Hepatocyte (in vitro differentiated cells): ENCODE results near the gene LLGL1.

Experiments used
- CTCF ChIP-seq: fragments of 200-600 bp; sonication (generic); IDR thresholded peaks from 2 replicates; pipeline ENCODE4 v1.5.1; 2016; ENCODE audit warnings: antibody characterized with exemption, mild to moderate bottlenecking; ENCODE audit not compliant: poor library complexity
- EZH2 ChIP-seq: fragments of 200-600 bp; sonication (generic); IDR thresholded peaks from 2 replicates; pipeline ENCODE4 v1.6.1; 2016; ENCODE audit warnings: antibody characterized with exemption, mild to moderate bottlenecking, borderline replicate concordance
- EZH2phosphoT487 ChIP-seq: fragments of 200-600 bp; sonication (generic); IDR thresholded peaks from one replicate; pipeline ENCODE4 v1.6.1; 2018; ENCODE audit warnings: antibody characterized with exemption, mild to moderate bottlenecking, low read depth, moderate library complexity; ENCODE audit not compliant: unreplicated experiment, severe bottlenecking

- TF ChIP-seq CTCF: no peak
- no peak for TF ChIP-seq EZH2
- TF ChIP-seq EZH2phosphoT487: no peak
Measured at GRCh38 chr17:18205861-18206260, 19.6 kb upstream of the LLGL1 start.
